Measurements from ENCODE around the gene GDPD4.

GRCh38 chr11:77294040-77294439 lies 7.4 kb downstream of the GDPD4 start:
- TF ChIP-seq POLR2AphosphoS5 (IDR thresholded peaks at IDR 0.05) (no peak), CTCF (IDR thresholded peaks at IDR 0.05 in 8 of 11, conservative IDR thresholded peaks at IDR 0.05 in 3 of 11) (no peak), POLR2A (IDR thresholded peaks at IDR 0.05) (no peak)

All from spleen (tissue), 7 donors.